K562 (cell line): ENCODE data around the gene ASB6. TPM values are rescaled to one million over a fixed set of nuclear protein-coding genes. Genes with fewer than 3 reads are reported as not detected.
A peak's percentile ranks its signal among the peaks of the same experiment; 100 is the strongest.

Experiments
- ATAC-seq: fragments of 200-7000 bp; cut with Tn5 transposase; 3 replicates; pipeline ENCODE4 v1.9.1; 2020; ENCODE audit warnings: moderate library complexity
- BruUV-seq: library from RNA; stranded (reverse); fragments of 400-500 nt; replicated peaks from 2 replicates; lab custom pipeline; 2021; lab: Mats Ljungman, UMichigan
- CTCF ChIA-PET: fragments of 300-600 bp; formaldehyde crosslinking; extraction: SDS; loops from one replicate; lab custom pipeline; 2021; ENCODE audit warnings: low intra/inter-chr PET ratio; lab: Yijun Ruan, JAX
- POLR2A ChIA-PET: fragments of 300-600, 350-650 bp; sonication (Branson Sonifier 250); formaldehyde crosslinking; extraction: SDS; loops from one replicate; lab custom pipeline; 2021; ENCODE audit warnings: antibody characterized with exemption, inconsistent platforms; lab: Yijun Ruan, JAX
- DNase-seq, 4 experiments: peaks; one replicate each; pipeline versions ENCODE4 v3.0.0 to v3.0.0-alpha.2; 2011 to 2018; ENCODE audit warnings: low spot score in 3 of 4, mixed read lengths in 3 of 4; ENCODE audit errors: extremely low read depth in 1 of 4
- FAIRE-seq: peaks from 2 replicates; lab custom pipeline; 2011; peaks lifted over from hg19 to GRCh38; lab: Jason Lieb, UNC
- H2AFZ ChIP-seq: 2 replicates; pipeline ENCODE4 v1.6.0; 2011; ENCODE audit warnings: low read depth, low read length, control low read depth, inconsistent platforms
- H3K27ac ChIP-seq: fragments of 200-600 bp; 3 replicates; pipeline ENCODE4 v1.8.0; 2011; ENCODE audit warnings: low read depth, mild to moderate bottlenecking, control low read depth, inconsistent platforms, low read length, moderate library complexity, mixed read lengths; ENCODE audit errors: extremely low read depth
- H3K27me3 ChIP-seq, 2 experiments: fragments of 300-600 bp in 1 of 2; 2 replicates in 1 of 2; 3 replicates in 1 of 2; pipeline versions ENCODE4 v1.6.0 to v1.8.0; 2011; ENCODE audit warnings: inconsistent platforms in 2 of 2, low read length in 2 of 2, mild to moderate bottlenecking in 1 of 2, mixed read lengths in 1 of 2, moderate library complexity in 1 of 2; ENCODE audit not compliant: control insufficient read depth in 2 of 2, insufficient read depth in 2 of 2
- H3K36me3 ChIP-seq: fragments of 300-600 bp; 3 replicates; pipeline ENCODE4 v1.8.0; 2011; ENCODE audit warnings: mild to moderate bottlenecking, low read length, inconsistent platforms; ENCODE audit not compliant: control insufficient read depth, insufficient read depth
- H3K4me1 ChIP-seq, 2 experiments: fragments of 200-600 bp in 1 of 2; replicated peaks in 1 of 2; 2 replicates in 1 of 2; 3 replicates in 1 of 2; pipeline versions ENCODE4 v1.5.1 to v1.8.0; 2011; ENCODE audit warnings: inconsistent platforms in 2 of 2, low read length in 2 of 2, mild to moderate bottlenecking in 1 of 2, mixed read lengths in 1 of 2, moderate library complexity in 1 of 2; ENCODE audit not compliant: control insufficient read depth in 2 of 2, insufficient read depth in 2 of 2
- H3K4me2 ChIP-seq: 2 replicates; pipeline ENCODE4 v1.6.1; 2011; ENCODE audit warnings: low read length, control low read depth, inconsistent platforms, mixed read lengths; ENCODE audit not compliant: insufficient read depth
- H3K4me3 ChIP-seq: fragments of 200-600 bp; sonication (generic), shearing (Covaris generic); 2 replicates; pipeline ENCODE4 v1.5.1; 2016; ENCODE audit warnings: control low read depth, inconsistent platforms
- H3K79me2 ChIP-seq: fragments of 200-600 bp; 3 replicates; pipeline ENCODE4 v1.8.0; 2011; ENCODE audit warnings: low read length, inconsistent platforms; ENCODE audit not compliant: control insufficient read depth, insufficient read depth
- H3K9ac ChIP-seq, 2 experiments: 2 replicates each; pipeline versions ENCODE4 v1.6.0 to v1.6.1; 2011; ENCODE audit warnings: low read depth in 2 of 2, low read length in 2 of 2, control low read depth in 1 of 2, inconsistent platforms in 1 of 2, mild to moderate bottlenecking in 1 of 2, mixed read lengths in 1 of 2; ENCODE audit not compliant: insufficient read depth in 1 of 2
- H3K9me1 ChIP-seq: one replicate; pipeline ENCODE4 v1.6.0; 2011; ENCODE audit warnings: inconsistent platforms, mild to moderate bottlenecking, low read length, moderate library complexity; ENCODE audit not compliant: control insufficient read depth, insufficient read depth
- H3K9me3 ChIP-seq: replicated peaks from 2 replicates; pipeline ENCODE4 v1.5.1; 2011; ENCODE audit warnings: low read depth, low read length, inconsistent platforms; ENCODE audit not compliant: control insufficient read depth, insufficient read depth
- H4K20me1 ChIP-seq: replicated peaks from 2 replicates; pipeline ENCODE4 v1.6.1; 2011; ENCODE audit warnings: low read length, inconsistent platforms, mixed read lengths; ENCODE audit not compliant: control insufficient read depth, insufficient read depth
- HDAC2 ChIP-seq: fragments of 450-650 bp; IDR thresholded peaks from 2 replicates; pipeline ENCODE4 v1.6.1; 2016; ENCODE audit warnings: mild to moderate bottlenecking
- POLR2AphosphoS2 ChIP-seq: IDR thresholded peaks from 2 replicates; pipeline ENCODE4 v1.6.1; 2012; ENCODE audit warnings: low read length, improper control_type of control experiment
- RBFOX2 ChIP-seq: fragments of 200-400 bp; formaldehyde crosslinking; IDR thresholded peaks from 2 replicates; pipeline ENCODE4 v1.6.1; 2017; ENCODE audit warnings: low read depth, mild to moderate bottlenecking, low read length, moderate library complexity
- STAG1 ChIP-seq: sonication (generic); formaldehyde crosslinking; IDR thresholded peaks from 2 replicates; pipeline ENCODE4 v1.5.0; 2020; ENCODE audit warnings: missing genetic modification reagents, borderline replicate concordance
- WGBS: fragments of 100-300 bp; shearing (Covaris generic); methylation state at CpG from one replicate; pipeline ENCODE4 v1.1.6; 2016; ENCODE audit warnings: low coverage, mixed read lengths; ENCODE audit not compliant: insufficient coverage; ENCODE audit errors: missing lambda C conversion rate; 5-methylcytosine and 5-hydroxymethylcytosine counted together
- in situ Hi-C: fragments of 300-500 bp; cut with MboI; formaldehyde crosslinking; loops from 4 replicates; pipeline ENCODE4 v1.15.0; 2018; ENCODE audit warnings: inconsistent platforms, mixed read lengths
- intact Hi-C: fragments of 100-400 bp; cut with micrococcal nuclease; formaldehyde crosslinking; loops from 2 replicates; pipeline ENCODE4 v1.14.2; 2022
- polyA plus RNA-seq, 8 experiments: library from polyadenylated mRNA; depleted of rRNA in 4 of 8; stranded (reverse) in 5 of 8; unstranded in 3 of 8; fragments of >200 nt; fragmentation: Nextera tagmentation in 2 of 8; fragmentation: Illumina TruSeq in 1 of 8; extraction: Ambion mirVana in 2 of 8; extraction: Trizol in 1 of 8; gene quantifications; 2 replicates each; pipeline versions ENCODE4 v1.2.1 to v1.2.3, GENCODE V29; 2011 to 2014; ENCODE audit warnings: inconsistent platforms in 1 of 8, missing spikeins in 1 of 8
- total RNA-seq, 7 experiments: library from RNA; depleted of rRNA in 6 of 7; stranded (reverse); fragments of >200 nt in 6 of 7; fragmentation: Illumina TruSeq in 2 of 7; extraction: Trizol in 2 of 7; gene quantifications; 2 replicates each; pipeline versions ENCODE4 v1.2.1 to v1.2.3, GENCODE V29; 2011 to 2021; ENCODE audit warnings: low replicate concordance in 1 of 7
- TF ChIP-seq, protein P1 (sequence below): sonication (generic); formaldehyde crosslinking; IDR thresholded peaks from 2 replicates; pipeline ENCODE4 v1.8.0; 2023; ENCODE audit warnings: mild to moderate bottlenecking, missing genetic modification reagents

ASB6 gene
- total and polyA plus RNA-seq, 9 of the 15 experiments (the other 6 are each of a cell fraction or from before 2014, with no cell fraction given) = 0.92 to 17.8 (median 11.3) TPM

- Histone ChIP-seq H3K79me2 (peaks cover 71% of the 10 kb centered on the region), H3K4me2 (no peak overlapping the region), H2AFZ (no peak overlapping the region), H3K27ac (no peak overlapping the region), H3K9me3 (no peaks in the 10 kb centered on the region), H3K4me3 (no peak overlapping the region), H3K4me1 (peaks cover 30 to 53% of the 10 kb centered on the region in 2 experiments), H3K9me1 (no peaks in the 10 kb centered on the region), H3K36me3 (peaks cover 70% of the 10 kb centered on the region), H3K27me3 (no peaks in the 10 kb centered on the region), H3K9ac (peak overlapping the region in 1 of 2 experiments; percentile 75; a peak in 1 of 4 replicates), H4K20me1 (peaks cover 59% of the 10 kb centered on the region)
- ChIA-PET POLR2A (interaction anchor here (0.6 to 2.1 kb wide), 4 partner anchors 10 to 557 kb away, joined by 3 to 15 read pairs (median 4); no protein-coding TSS in a partner anchor), CTCF (no interaction called here)
- 0 out of 2 replicates have a peak, but pooled peaks have one; percentile 11 for TF ChIP-seq RBFOX2
- TF ChIP-seq, protein P1, sequence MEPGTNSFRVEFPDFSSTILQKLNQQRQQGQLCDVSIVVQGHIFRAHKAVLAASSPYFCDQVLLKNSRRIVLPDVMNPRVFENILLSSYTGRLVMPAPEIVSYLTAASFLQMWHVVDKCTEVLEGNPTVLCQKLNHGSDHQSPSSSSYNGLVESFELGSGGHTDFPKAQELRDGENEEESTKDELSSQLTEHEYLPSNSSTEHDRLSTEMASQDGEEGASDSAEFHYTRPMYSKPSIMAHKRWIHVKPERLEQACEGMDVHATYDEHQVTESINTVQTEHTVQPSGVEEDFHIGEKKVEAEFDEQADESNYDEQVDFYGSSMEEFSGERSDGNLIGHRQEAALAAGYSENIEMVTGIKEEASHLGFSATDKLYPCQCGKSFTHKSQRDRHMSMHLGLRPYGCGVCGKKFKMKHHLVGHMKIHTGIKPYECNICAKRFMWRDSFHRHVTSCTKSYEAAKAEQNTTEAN (CRISPR knock-in tag) = no peak
- in situ Hi-C loops (no loop called here), intact Hi-C loops (no loop called here)
- no TSS peak for BruUV-seq
- 87% methylated on average over 8 of the region's 8 CpGs for WGBS
- FAIRE-seq (no peak), ATAC-seq (no peak), DNase-seq (no peak)
Measured at GRCh38 chr9:129629251-129629820, 12.6 kb downstream of the ASB6 start.

GRCh38 chr9:129628709-129629108 lies 13.2 kb downstream of the ASB6 start:
- intact Hi-C loops = no loop called here
- H4K20me1 ChIP-seq = peaks cover 54% of the 10 kb centered on the region

More at GRCh38 chr9:129628709-129629108, 13.2 kb downstream of the ASB6 start:
- H3K4me2 ChIP-seq = no peak overlapping the region
- no peaks in the 10 kb centered on the region for H3K27me3 ChIP-seq
- ChIA-PET POLR2A (interaction anchor here (0.7 to 1.7 kb wide), 3 partner anchors 8 to 558 kb away, joined by 3 to 4 read pairs (median 3); no protein-coding TSS in a partner anchor), CTCF (no interaction called here)
- H3K9ac ChIP-seq = peak overlapping the region in 1 of 2 experiments; percentile 75; a peak in 1 of 4 replicates
- BruUV-seq = no TSS peak
- no peaks in the 10 kb centered on the region for H3K9me3 ChIP-seq
- 74% methylated on average over 6 of the region's 6 CpGs for WGBS
- ATAC-seq (no peak), FAIRE-seq (no peak), DNase-seq (no peak)
- TF ChIP-seq HDAC2 (no peak), STAG1 (CRISPR knock-in tag) (no peak), POLR2AphosphoS2 (no peak)
- H3K36me3 ChIP-seq = peaks cover 64% of the 10 kb centered on the region
- H3K4me1 ChIP-seq = peaks cover 33 to 53% of the 10 kb centered on the region in 2 experiments
- no peak overlapping the region for H3K4me3 ChIP-seq
- H3K9me1 ChIP-seq = no peaks in the 10 kb centered on the region
- in situ Hi-C loops = no loop called here
- peaks cover 71% of the 10 kb centered on the region for H3K79me2 ChIP-seq
- H2AFZ ChIP-seq = no peak overlapping the region
- no peak overlapping the region for H3K27ac ChIP-seq
